Measurements from ENCODE around the gene FANCI.

DNA sequence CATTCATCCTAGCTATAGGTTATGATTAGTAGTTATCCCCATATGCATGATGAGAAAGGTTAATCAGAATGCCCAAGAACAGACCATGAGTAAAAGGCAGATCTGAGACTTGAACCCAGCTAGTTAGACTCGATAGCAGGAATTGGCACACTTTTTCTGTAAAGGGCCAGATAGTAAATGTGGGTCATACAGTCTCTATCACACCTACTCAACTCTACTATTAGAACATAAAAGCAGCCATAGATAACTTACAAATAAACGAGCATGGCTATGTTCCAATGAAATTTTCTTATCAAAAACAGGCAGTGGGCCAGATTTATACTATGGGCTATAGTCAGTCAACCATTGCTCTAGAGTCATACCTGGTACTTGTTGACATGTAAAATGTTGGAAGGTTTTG, 66.2 kb downstream of the FANCI start:
- TF ChIP-seq, protein P1, sequence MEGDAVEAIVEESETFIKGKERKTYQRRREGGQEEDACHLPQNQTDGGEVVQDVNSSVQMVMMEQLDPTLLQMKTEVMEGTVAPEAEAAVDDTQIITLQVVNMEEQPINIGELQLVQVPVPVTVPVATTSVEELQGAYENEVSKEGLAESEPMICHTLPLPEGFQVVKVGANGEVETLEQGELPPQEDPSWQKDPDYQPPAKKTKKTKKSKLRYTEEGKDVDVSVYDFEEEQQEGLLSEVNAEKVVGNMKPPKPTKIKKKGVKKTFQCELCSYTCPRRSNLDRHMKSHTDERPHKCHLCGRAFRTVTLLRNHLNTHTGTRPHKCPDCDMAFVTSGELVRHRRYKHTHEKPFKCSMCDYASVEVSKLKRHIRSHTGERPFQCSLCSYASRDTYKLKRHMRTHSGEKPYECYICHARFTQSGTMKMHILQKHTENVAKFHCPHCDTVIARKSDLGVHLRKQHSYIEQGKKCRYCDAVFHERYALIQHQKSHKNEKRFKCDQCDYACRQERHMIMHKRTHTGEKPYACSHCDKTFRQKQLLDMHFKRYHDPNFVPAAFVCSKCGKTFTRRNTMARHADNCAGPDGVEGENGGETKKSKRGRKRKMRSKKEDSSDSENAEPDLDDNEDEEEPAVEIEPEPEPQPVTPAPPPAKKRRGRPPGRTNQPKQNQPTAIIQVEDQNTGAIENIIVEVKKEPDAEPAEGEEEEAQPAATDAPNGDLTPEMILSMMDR (IDR thresholded peaks at IDR 0.05): no peak
- TF ChIP-seq POLR2AphosphoS5 (IDR thresholded peaks at IDR 0.05): no peak
